HCEC 1CT (cell line): ENCODE results near the gene TMEM179.
"Not testable (repeated sequence)": the region's sequence is repeated elsewhere in the genome, so short reads cannot be mapped to it uniquely, and the experiment has no call there.

ENCODE experiments used
- DNase-seq: peaks from one replicate; pipeline ENCODE4 v3.0.0-alpha.2; 2017

The TMEM179 gene

GRCh38 chr14:104604458-104605449, at the start of gene TMEM179:
TSS of gene TMEM179 (minus strand) at chr14:104604772. CDS start at chr14:104604741, 31 bp downstream.
- DNase-seq, result no peak

GRCh38 chr14:104654119-104654518, 49.5 kb upstream of the TMEM179 start:
- no peak for DNase-seq

GRCh38 chr14:104653130-104653920, 48.8 kb upstream of the TMEM179 start:
- not testable (repeated sequence) for DNase-seq

GRCh38 chr14:104652386-104652785, 47.8 kb upstream of the TMEM179 start:
- no peak for DNase-seq

GRCh38 chr14:104651876-104652260, 47.3 kb upstream of the TMEM179 start:
- no peak for DNase-seq

- no peak for DNase-seq
These were observed 46.7 kb upstream of the TMEM179 start for GRCh38 chr14:104650981-104651875.

GRCh38 chr14:104650057-104650980, 45.7 kb upstream of the TMEM179 start:
- DNase-seq, result peak; percentile 20

- DNase-seq, result no peak
These were observed 43.0 kb upstream of the TMEM179 start for GRCh38 chr14:104647467-104648043.

GRCh38 chr14:104644656-104645378, 40.2 kb upstream of the TMEM179 start:
- no peak for DNase-seq

- DNase-seq, result no peak
These were observed 39.6 kb upstream of the TMEM179 start for GRCh38 chr14:104644091-104644635.

- DNase-seq, result no peak
These were observed 38.7 kb upstream of the TMEM179 start for GRCh38 chr14:104643306-104643705.

GRCh38 chr14:104642540-104642868, 37.9 kb upstream of the TMEM179 start:
- DNase-seq, result no peak

- DNase-seq, result no peak
These were observed 37.4 kb upstream of the TMEM179 start for GRCh38 chr14:104641753-104642539.

- DNase-seq, result no peak
These were observed 36.1 kb upstream of the TMEM179 start for GRCh38 chr14:104640681-104641080.

- DNase-seq, result peak; percentile 44
These were observed 35.4 kb upstream of the TMEM179 start for GRCh38 chr14:104639885-104640548.

GRCh38 chr14:104639471-104639870, 34.9 kb upstream of the TMEM179 start:
- DNase-seq, result no peak

- no peak for DNase-seq
These were observed 34.4 kb upstream of the TMEM179 start for GRCh38 chr14:104638927-104639450.

GRCh38 chr14:104638190-104638589, 33.6 kb upstream of the TMEM179 start:
- no peak for DNase-seq
